ENCODE data around the gene EBI3. TPM values are rescaled to one million over a fixed set of nuclear protein-coding genes. Genes with fewer than 3 reads are reported as not detected.

The EBI3 gene
- total RNA-seq, 1 experiment from 2014 or later = 0.68 TPM

DNA sequence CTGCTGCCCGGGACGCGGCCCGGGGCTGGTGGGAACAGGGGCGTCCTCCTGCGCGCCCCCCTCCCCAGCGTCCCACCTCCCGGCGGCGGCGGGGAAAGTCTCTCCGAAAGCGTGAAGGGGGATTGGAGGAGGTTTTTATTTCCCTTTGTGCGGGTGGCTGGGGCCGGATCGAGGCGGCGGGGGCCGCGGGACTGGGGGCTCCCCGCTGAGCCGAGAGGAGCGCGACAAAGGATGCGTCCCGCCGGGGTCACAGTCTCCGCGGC lies 49.9 kb downstream of the EBI3 start:
- no peak for DNase-seq
- Histone ChIP-seq H3K9me3 (no peaks in the 10 kb centered on the region), H3K4me1 (peaks cover 8% of the 10 kb centered on the region), H3K4me3 (ENCODE audit: low read depth, low read length) (peak overlapping the region; percentile 42), H3K27me3 (replicated peaks; ENCODE audit: control insufficient read depth, insufficient read depth, low read length) (no peaks in the 10 kb centered on the region), H3K36me3 (ENCODE audit: control insufficient read depth, insufficient read depth, low read length) (no peaks in the 10 kb centered on the region)
- Mint-ChIP-seq H3K9me3 (ENCODE audit: unreplicated experiment) (no peaks in the 10 kb centered on the region), H3K4me1 (ENCODE audit: low read depth, unreplicated experiment) (peaks cover 7% of the 10 kb centered on the region), H3K27ac (ENCODE audit: unreplicated experiment) (no peak overlapping the region), H3K4me3 (ENCODE audit: unreplicated experiment) (peak overlapping the region; percentile 85), H3K36me3 (ENCODE audit: insufficient read depth, unreplicated experiment) (no peaks in the 10 kb centered on the region), H3K27me3 (ENCODE audit: insufficient read depth, unreplicated experiment) (peaks cover 7% of the 10 kb centered on the region)
- TF ChIP-seq, protein P1, sequence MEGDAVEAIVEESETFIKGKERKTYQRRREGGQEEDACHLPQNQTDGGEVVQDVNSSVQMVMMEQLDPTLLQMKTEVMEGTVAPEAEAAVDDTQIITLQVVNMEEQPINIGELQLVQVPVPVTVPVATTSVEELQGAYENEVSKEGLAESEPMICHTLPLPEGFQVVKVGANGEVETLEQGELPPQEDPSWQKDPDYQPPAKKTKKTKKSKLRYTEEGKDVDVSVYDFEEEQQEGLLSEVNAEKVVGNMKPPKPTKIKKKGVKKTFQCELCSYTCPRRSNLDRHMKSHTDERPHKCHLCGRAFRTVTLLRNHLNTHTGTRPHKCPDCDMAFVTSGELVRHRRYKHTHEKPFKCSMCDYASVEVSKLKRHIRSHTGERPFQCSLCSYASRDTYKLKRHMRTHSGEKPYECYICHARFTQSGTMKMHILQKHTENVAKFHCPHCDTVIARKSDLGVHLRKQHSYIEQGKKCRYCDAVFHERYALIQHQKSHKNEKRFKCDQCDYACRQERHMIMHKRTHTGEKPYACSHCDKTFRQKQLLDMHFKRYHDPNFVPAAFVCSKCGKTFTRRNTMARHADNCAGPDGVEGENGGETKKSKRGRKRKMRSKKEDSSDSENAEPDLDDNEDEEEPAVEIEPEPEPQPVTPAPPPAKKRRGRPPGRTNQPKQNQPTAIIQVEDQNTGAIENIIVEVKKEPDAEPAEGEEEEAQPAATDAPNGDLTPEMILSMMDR (IDR thresholded peaks at IDR 0.05; ENCODE audit: insufficient read depth in 1 of 2, low read depth in 1 of 2, low read length in 1 of 2, severe bottlenecking in 1 of 2, unreplicated experiment in 1 of 2) = no peak
- ChIA-PET POLR2A (no interaction called here), CTCF (interaction anchor here (1.4 kb wide), 1 partner anchor 12 kb away, joined by 11 read pairs; no protein-coding TSS in a partner anchor)
- intact Hi-C loops (cut with micrococcal nuclease; ENCODE audit: unreplicated experiment) = no loop called here
- BruUV-seq (replicated peaks) = no TSS peak

DNA sequence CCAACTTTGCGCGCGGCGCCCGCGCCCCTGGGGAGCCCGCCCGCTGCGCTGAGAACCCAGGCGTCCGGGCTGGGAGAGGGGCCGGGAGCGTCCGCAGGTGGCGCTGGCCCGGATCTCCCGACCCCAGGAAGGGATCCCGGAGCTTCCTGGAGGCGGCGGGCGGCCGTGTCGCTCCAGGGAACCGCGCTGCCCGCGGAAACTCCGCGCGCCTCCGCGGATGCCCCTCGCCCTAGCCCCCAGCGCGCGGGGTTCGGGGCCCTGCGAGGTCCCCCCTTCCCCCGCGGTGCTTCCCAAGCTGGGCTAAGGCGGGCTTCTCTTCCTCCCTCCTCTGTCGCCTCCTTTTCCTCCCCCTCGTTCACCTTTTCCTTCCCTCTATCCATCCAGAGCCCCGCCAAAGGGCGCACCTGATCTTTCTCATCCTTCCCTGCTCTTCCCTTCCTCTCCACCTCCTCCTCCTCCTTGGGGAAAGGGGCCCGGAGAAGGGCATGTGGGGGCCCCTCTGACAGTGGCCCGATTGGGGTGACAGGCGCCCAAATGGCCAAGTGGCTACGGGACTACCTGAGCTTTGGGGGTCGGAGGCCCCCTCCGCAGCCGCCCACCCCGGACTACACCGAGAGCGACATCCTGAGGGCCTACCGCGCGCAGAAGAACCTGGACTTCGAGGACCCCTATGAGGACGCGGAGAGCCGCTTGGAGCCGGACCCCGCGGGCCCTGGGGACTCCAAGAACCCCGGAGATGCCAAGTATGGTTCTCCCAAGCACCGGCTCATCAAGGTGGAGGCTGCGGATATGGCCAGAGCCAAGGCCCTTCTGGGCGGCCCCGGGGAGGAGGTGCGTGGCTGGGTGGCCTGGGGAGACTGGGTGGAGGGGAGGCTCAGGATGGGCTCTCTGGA lies 50.5 kb downstream of the EBI3 start:
- Histone ChIP-seq H3K4me1 (peaks cover 13% of the 10 kb centered on the region), H3K4me3 (ENCODE audit: low read depth, low read length) (peak overlapping the region; percentile 42), H3K9me3 (no peaks in the 10 kb centered on the region), H3K27me3 (replicated peaks; ENCODE audit: control insufficient read depth, insufficient read depth, low read length) (no peaks in the 10 kb centered on the region), H3K36me3 (ENCODE audit: control insufficient read depth, insufficient read depth, low read length) (no peaks in the 10 kb centered on the region)
- Mint-ChIP-seq H3K27ac (ENCODE audit: unreplicated experiment) (no peak overlapping the region), H3K27me3 (ENCODE audit: insufficient read depth, unreplicated experiment) (peaks cover 7% of the 10 kb centered on the region), H3K36me3 (ENCODE audit: insufficient read depth, unreplicated experiment) (peaks cover 6% of the 10 kb centered on the region), H3K9me3 (ENCODE audit: unreplicated experiment) (no peaks in the 10 kb centered on the region), H3K4me3 (ENCODE audit: unreplicated experiment) (peak overlapping the region; percentile 85), H3K4me1 (ENCODE audit: low read depth, unreplicated experiment) (peaks cover 7% of the 10 kb centered on the region)
- ChIA-PET CTCF (no interaction called here), POLR2A (no interaction called here)
- BruUV-seq (replicated peaks) = no TSS peak
- TF ChIP-seq, protein P1 (IDR thresholded peaks at IDR 0.05; ENCODE audit: insufficient read depth in 1 of 2, low read depth in 1 of 2, low read length in 1 of 2, severe bottlenecking in 1 of 2, unreplicated experiment in 1 of 2) = no peak
- no peak for DNase-seq
- intact Hi-C loops (cut with micrococcal nuclease; ENCODE audit: unreplicated experiment) = loop anchor here (5.0 kb wide), 1 partner anchor 63 kb away; the partner anchor contains the start of gene MPND

DNA sequence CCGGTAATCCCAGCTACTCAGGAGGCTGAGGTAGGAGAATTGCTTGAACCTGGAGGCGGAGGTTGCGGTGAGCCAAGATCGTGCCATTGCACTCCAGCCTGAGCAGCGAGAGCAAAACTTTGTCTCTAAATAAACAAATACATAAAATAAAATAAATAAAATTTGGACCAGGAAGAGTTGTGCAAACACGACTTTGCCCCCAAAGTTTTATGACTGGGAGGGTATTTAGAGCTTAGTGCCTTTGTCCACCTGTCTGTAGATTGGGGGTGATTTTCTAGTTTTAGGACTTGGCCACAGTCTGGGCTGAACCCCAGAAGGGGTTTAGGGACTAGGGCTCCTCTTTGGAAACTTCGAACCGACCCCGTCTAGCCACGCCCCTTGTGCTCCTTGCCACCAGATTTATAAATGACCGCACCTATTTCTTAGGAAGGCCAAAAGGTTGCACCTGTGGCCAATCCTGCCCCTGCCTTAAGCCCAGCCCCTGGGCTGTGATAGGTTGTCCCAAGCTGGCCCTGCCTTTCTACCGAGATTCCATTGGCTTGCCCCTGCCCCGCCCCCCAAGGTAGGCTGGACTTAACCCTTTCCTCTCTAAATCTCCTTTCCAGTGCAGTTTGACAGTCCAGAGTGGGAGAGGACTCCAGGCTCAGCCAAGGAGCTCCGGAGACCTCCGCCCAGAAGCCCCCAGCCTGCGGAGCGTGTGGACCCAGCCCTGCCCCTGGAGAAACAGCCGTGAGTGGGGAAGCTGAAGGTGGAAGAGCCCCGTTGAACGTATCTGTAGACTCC lies 55.0 kb downstream of the EBI3 start:
- peaks cover 6% of the 10 kb centered on the region for H3K36me3 Mint-ChIP-seq (ENCODE audit: insufficient read depth, unreplicated experiment)
- POLR2A ChIA-PET = interaction anchor here (1.5 kb wide), 1 partner anchor 59 kb away, joined by 9 read pairs; the partner anchor contains the start of gene MPND

More for the DNA sequence above, 55.0 kb downstream of the EBI3 start:
- H3K27ac Mint-ChIP-seq (ENCODE audit: unreplicated experiment) = peak overlapping the region; percentile 59
- H3K9me3 Mint-ChIP-seq (ENCODE audit: unreplicated experiment) = peaks cover 6% of the 10 kb centered on the region
- DNase-seq = peak; percentile 88 to 94
- H3K4me3 Mint-ChIP-seq (ENCODE audit: unreplicated experiment) = peak overlapping the region; percentile 66
- peaks cover 14% of the 10 kb centered on the region for H3K4me1 Mint-ChIP-seq (ENCODE audit: low read depth, unreplicated experiment)
- Histone ChIP-seq H3K36me3 (ENCODE audit: control insufficient read depth, insufficient read depth, low read length) (no peaks in the 10 kb centered on the region), H3K27me3 (replicated peaks; ENCODE audit: control insufficient read depth, insufficient read depth, low read length) (no peaks in the 10 kb centered on the region), H3K9me3 (no peaks in the 10 kb centered on the region), H3K4me1 (peaks cover 16% of the 10 kb centered on the region), H3K4me3 (ENCODE audit: low read depth, low read length) (peak overlapping the region; percentile 36)
- BruUV-seq (replicated peaks) = no TSS peak
- TF ChIP-seq, protein P1 (IDR thresholded peaks at IDR 0.05; ENCODE audit: insufficient read depth in 1 of 2, low read depth in 1 of 2, low read length in 1 of 2, severe bottlenecking in 1 of 2, unreplicated experiment in 1 of 2) = no peak
- CTCF ChIA-PET = interaction anchor here (0.8 to 1.7 kb wide), 3 partner anchors 17 to 86 kb away, joined by 4 to 10 read pairs (median 4); no protein-coding TSS in a partner anchor
- intact Hi-C loops (cut with micrococcal nuclease; ENCODE audit: unreplicated experiment) = loop anchor here (5.0 kb wide), 1 partner anchor 58 kb away; the partner anchor contains the start of gene MPND
- peaks cover 4% of the 10 kb centered on the region for H3K27me3 Mint-ChIP-seq (ENCODE audit: insufficient read depth, unreplicated experiment)

All from Caco-2 (cell line).